HG03066 (cell line): ENCODE data around the gene TIAM1.
"Not testable (repeated sequence)": the region's sequence is repeated elsewhere in the genome, so short reads cannot be mapped to it uniquely, and the experiment has no call there.

Experiments
- ATAC-seq: cut with Tn5 transposase; IDR thresholded peaks from one replicate; pipeline ENCODE4 v1.9.1; 2021; ENCODE audit warnings: low read depth; ENCODE audit not compliant: unreplicated experiment

Gene TIAM1

DNA sequence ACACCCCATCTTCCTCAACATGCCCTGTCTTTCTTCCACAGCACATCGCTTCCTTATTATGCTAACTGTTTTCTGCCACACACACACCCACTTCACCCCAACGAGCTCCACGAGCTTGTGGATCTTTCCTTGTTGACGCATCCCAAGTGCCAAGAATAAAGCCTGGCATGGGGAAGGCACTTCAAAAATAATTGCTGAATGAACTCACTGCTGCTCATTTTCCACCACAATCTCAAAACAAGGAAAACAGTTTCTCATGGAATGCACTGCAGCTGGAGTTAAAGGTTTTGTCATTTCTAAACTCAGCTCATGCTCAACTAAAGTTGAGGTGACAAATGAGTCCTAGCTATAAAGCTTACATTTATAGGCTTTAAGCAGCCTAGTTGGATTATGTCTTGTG is 86.0 kb downstream of the TIAM1 start:
- no peak for ATAC-seq

DNA sequence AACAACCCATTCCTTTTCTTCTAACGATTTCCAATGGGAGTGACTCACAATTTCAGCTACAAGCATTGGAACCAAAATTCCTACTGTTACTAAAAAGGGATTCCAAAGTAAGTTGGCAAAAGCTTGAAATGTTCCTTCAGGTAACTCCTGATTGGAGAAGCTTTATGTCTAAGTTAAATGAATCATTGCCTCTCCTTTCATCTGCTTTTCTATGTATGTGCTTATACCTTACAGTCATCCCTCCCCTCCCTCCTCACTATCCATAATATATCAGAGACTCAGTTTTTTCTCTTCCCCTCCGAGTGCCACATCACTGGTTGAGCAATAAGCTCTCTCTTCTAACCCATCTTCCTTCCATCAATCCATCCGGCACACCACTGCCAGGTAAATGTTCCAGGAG is 86.8 kb downstream of the TIAM1 start:
- ATAC-seq, result no peak

DNA sequence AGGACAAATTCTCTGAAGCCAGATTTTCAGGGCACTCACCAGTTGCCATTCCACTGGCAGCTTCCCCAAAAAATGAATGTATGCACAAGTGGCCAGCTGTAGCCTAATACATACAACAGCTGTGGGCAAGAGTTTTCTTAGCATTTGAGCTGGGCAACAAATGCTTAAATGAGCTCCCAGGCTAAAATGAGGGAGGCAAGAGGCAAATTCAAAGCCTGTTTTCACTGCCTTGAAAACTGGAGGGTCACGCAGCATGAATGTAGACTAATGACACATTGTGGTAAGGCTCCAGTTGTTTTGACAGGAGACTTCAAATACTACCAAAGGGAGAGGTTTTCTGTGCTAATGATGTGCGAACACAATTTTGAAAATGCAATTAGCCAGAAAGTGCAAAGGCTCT is 88.2 kb downstream of the TIAM1 start:
- no peak for ATAC-seq

GRCh38 chr21:31255036-31255435 is 89.0 kb downstream of the TIAM1 start:
- no peak for ATAC-seq

DNA sequence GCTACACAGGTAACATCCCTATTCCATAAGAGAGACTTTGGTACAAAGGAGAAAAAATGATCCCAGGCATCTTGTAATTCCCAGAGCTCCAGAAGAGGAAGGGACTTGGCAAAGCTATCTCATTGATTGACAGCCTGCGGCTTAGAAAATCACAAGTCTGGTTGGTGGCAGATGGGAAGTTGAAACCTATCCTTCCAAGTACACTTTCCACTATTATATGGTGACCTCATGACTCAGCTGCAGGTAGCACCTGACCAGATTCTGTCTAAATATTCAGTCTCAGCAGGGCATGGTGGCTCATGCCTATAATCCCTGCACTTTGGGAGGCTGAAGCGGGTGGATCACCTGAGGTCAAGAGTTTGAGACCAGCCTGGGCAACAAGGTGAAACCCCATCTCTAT is 89.9 kb downstream of the TIAM1 start:
- ATAC-seq, result no peak

DNA sequence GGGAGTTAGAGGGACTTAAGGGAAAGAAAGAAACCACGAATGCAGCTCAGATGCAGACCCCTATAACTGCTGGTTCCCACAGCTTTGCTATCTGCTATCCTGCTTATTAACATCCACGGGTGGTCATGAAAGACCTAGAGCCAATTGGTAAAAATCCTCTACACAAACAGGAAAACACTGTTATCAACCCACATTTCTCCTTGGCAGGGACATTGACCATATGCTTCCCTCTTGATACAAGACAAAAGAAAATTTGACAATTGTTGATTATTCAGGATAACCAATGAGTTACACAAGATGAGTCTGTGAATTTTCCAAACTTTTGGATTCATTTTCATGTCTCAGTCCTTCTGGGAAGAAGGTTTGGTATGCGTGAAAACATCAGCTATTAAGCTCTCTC is 90.4 kb downstream of the TIAM1 start:
- ATAC-seq, result no peak

DNA sequence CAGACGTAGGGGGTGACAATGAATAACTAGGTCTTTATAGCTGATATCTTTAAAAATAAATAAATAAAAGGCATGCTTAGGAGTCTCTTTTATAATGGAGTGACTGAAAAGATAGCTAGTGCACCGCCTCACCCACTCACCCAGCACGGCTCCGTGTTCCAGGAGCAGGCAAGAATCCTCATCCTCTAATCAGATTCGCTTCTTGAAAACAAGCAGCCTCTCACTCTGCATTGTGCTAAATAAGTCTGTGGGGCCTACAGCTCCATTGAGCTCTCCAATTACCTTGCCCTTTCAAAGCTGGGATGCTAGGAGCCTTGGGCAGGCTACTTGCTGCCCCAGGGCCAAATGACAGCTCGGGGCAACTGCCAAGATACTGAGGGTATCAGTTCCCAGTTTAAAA is 91.5 kb downstream of the TIAM1 start:
- no peak for ATAC-seq

DNA sequence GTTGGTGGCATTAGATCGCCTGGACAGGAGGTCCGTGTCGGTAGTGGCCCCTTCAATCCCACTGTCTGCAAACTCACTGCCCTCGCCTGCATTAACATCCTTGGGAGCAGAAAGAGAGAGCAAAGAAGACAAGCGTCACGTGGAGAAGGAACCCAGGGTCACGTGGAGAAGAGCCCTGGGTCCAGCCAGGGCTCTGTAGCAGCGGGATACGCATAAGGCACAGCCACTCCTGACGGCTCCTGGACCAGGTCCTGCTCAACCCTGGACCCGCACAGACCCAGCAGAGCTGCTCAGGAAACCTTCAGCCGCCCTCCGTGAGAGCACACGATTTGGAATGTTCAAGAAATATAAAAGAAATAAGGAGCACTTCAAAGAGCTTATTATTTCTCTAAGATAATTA is 92.0 kb downstream of the TIAM1 start:
- no peak for ATAC-seq

- no peak for ATAC-seq
Observed at GRCh38 chr21:31251686-31252085, 92.4 kb downstream of the TIAM1 start.

DNA sequence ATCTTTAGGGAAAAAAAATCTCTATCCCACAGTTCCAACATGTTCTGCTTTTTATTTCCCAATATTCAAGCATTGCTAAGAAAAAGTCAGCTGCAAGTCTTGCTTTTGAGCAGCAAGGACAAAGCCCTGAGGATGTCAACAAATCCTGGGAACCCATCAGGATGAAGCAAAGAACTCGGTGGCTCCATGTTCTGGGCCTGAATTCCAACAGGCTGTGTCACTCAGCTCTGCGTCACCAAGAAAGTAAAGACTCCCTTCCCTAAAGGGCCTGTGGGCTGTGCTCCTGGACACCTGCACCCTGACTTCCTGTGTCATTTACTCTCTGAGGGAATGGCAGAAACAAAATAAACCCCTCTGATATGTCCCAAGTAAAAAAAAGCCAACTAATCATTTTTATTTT is 95.5 kb downstream of the TIAM1 start:
- ATAC-seq, result no peak

DNA sequence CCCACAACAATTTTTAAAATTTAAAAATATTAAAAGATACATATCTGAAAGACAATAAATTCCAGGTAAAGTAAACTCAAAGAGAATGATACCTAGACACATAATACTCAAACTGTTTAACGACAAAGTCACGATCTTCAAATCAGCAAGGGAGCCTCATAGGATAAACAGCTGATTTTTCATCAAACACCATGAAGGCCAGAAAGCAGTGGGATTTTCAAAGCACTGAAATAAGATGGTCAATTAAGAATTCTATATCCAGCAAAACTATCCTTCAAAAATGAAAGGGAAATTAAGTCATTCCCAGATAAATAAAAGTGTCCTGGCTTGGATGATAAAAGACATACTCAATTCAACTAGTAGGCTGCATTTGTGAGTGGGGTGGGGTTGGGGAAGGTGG is 100.5 kb downstream of the TIAM1 start:
- ATAC-seq, result no peak

GRCh38 chr21:31236528-31236927 is 107.5 kb downstream of the TIAM1 start:
- ATAC-seq, result no peak

DNA sequence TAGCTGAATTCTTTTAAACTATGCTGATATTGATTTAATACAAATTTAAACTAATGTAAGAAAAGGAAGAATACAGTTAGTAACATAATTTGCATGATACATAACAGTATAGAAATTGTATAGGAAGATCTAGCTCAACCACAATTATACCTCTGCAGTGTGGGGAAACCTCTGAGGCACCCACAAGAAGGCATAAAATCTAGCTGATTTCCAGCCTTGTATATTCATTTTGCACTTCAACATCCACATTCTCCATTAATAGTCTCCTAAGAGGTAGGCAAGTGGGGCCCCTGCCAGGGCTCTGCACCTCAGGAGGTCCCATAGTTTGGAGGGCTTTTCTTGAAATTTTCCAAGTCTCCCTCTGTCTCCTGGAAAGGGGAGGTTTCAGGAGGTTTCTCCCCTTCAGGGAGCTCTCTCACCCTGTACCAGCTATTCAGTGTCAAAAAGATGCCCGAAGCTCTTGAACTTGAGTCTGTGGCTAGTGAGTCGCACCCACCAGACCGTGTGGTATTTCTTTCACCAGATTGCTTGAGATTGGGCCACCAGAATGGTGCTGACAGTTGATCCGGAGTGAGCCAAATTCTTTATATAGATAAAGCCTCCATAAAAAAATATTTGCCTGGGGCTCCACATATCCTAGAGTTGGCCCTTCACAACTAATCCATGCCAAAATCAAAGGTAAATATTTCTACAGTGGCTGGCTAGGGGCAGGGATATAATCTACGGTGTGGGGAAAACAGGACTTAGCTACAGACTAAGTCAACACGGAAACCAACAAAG is 108.2 kb downstream of the TIAM1 start:
- ATAC-seq, result no peak

GRCh38 chr21:31234936-31235335 is 109.1 kb downstream of the TIAM1 start:
- no peak for ATAC-seq

DNA sequence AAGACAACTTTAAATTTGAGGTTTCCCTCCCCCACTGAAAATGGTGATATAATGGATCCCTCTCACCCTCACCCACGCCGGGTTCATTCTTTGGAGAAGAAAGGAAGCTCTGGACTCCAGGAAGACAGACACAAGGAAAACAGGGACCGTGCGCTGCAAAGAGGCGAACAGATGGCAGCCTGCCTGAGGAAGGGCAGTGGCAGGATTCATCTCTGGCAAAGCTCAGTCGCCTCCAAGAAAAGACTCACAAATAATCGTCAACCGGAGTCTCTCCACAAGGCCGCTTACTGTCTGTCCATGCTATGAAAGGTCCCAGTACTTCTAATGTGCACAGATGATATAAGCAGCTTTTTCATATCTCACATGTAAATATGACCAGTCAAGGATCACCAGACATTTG is 110.3 kb downstream of the TIAM1 start:
- ATAC-seq, result no peak

DNA sequence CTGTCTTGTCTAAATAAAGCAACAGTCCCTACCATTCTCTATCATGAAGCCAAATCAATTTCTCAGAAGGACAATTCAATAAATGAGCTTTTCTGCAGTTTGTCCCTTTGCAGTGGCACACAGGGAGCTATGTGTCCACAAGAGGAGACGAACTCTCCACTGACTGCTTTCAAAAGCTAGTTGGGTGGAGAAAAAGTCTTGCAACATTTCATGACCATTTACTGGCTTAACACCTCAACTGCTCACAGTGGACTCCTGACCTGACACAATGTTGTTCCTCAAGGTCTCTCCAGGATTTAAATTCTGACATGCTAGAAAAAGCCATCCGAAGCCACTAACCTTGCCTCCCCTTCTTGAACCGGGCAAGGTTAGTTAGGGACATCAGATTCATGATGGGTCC is 111.7 kb downstream of the TIAM1 start:
- ATAC-seq, result no peak

- no peak for ATAC-seq
Observed at GRCh38 chr21:31230937-31231336, 113.1 kb downstream of the TIAM1 start.

DNA sequence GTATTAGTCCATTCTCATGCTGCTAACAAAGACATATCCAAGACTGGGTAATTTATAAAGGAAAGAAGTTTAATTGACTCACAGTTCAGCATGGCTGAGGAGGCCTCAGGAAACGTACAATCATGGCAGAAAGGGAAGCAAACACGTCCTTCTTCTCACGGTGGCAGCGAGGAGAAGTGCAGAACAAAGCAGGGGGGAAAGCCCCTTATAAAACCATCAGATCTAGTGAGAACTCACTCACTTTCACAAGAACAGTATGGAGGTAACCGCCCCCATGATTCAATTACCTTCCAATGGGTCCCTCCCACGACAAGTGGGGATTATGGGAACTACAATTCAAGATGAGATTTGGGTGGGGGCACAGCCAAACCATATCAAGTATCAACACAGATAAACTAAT is 115.3 kb downstream of the TIAM1 start:
- ATAC-seq, result not testable (repeated sequence)

GRCh38 chr21:31225713-31226112 is 118.3 kb downstream of the TIAM1 start:
- ATAC-seq, result no peak

DNA sequence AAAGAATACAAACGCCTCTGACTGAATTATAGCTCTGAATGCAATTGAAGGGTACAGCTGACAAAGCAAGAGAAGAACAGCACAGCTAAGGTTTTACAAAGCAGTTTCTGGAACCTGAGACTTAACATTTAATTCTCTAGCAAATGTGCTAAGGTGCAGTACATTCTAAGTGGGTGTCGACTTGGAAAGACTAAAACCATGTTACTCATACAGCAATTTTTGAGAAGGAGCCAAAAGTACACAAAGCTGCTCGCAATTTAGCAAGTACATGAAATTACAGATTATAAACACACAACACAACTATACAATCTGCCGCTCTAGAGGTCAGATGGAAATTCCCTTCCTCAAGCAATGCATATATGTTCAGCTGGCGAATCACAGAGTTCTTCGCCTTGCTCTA is 121.9 kb downstream of the TIAM1 start:
- no peak for ATAC-seq

DNA sequence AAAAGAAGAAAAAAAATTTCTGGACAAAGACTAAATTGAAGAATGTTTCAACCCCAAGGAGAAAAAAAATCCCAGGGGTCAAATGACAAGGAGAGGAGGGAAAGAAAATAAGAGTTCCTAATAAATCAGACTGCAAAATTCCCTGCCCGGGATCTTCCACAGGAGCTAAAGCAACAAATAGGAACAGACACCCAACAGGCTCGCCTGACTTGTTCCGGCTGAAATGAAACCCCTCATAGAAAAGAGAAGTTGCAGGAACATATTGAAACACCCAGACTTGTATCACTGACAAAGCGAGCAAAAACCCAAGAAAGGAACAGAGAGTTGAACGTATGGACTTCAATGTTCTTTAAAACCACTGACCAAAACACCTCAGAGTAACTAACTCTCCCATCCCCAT is 123.0 kb downstream of the TIAM1 start:
- no peak for ATAC-seq

DNA sequence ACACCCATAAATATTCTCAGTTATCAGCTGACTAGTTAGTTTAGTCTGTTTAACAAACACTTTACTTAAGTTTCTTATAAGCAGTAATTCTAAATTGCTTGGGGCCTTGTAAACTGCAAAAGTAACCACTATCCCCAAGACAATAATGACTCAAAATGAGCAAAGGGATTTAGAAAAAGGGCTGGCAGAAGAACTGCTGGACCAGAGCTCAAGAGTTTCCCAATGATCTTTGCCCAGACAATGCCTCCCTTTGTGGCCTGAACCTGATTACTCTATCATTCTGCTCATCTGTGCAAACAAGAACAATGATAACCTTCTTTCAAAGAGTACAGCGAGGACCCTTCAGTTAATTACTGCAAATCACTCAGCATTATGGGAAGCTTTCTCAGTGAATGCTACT is 123.5 kb downstream of the TIAM1 start:
- ATAC-seq, result no peak
